Neutrophil (primary cell): ENCODE data around the gene OR4D1.

Experiments used
- H3K27ac ChIP-seq: fragments of 200-600 bp; sonication (generic); 2 replicates; pipeline ENCODE4 v1.5.1; 2016; ENCODE audit warnings: mild to moderate bottlenecking, moderate library complexity
- H3K27me3 ChIP-seq: fragments of 200-600 bp; sonication (generic); 2 replicates; pipeline ENCODE4 v1.6.0; 2016; ENCODE audit warnings: mild to moderate bottlenecking
- H3K36me3 ChIP-seq: fragments of 200-600 bp; sonication (generic); 2 replicates; pipeline ENCODE4 v1.5.1; 2017
- H3K4me1 ChIP-seq, 2 experiments: fragments of 200-600 bp in 1 of 2; sonication (generic) in 1 of 2; 1 replicate in 1 of 2; 2 replicates in 1 of 2; pipeline versions ENCODE4 v1.5.1 to v1.6.1; 2013 to 2016; ENCODE audit warnings: low read depth in 1 of 2, low read length in 1 of 2, mild to moderate bottlenecking in 1 of 2, moderate library complexity in 1 of 2; ENCODE audit not compliant: control insufficient read depth in 1 of 2, insufficient read depth in 1 of 2
- H3K4me3 ChIP-seq, 2 experiments: fragments of 200-600 bp in 1 of 2; sonication (generic) in 1 of 2; 1 replicate in 1 of 2; 2 replicates in 1 of 2; pipeline ENCODE4 v1.5.1; 2013 to 2016; ENCODE audit warnings: low read depth in 1 of 2, low read length in 1 of 2, mild to moderate bottlenecking in 1 of 2, moderate library complexity in 1 of 2
- H3K9me3 ChIP-seq: fragments of 200-600 bp; sonication (generic); 2 replicates; pipeline ENCODE4 v1.5.1; 2016
- CTCF ChIP-seq: fragments of 200-600 bp; sonication (generic); IDR thresholded peaks from 2 replicates; pipeline ENCODE4 v1.5.1; 2016; ENCODE audit warnings: antibody characterized with exemption

OR4D1 gene

DNA sequence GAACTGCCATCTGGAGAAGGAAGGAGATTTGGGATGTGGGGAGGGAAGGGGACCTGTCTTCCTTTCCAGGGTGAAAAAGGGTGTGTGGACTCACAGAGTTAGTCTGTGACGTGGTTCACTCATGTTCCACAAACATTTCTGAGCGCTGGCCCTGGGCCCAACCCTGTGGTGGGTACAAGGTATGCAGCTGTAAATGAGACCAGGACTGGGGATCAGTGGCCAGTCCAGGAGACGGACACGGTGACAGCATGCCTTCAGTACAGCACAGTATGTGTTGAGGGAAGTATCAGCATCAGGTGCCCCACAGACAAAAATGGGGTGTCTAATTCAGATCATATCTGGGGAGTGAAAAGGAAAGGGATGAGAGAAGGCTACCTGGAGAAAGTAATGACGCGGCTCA is 38.9 kb downstream of the OR4D1 start:
- Histone ChIP-seq H3K4me1 (peaks cover 5% of the 10 kb centered on the region in 2 experiments), H3K9me3 (no peaks in the 10 kb centered on the region), H3K27ac (no peak overlapping the region), H3K36me3 (no peaks in the 10 kb centered on the region), H3K4me3 (no peak overlapping the region), H3K27me3 (peaks cover 28% of the 10 kb centered on the region)
- no peak for TF ChIP-seq CTCF

DNA sequence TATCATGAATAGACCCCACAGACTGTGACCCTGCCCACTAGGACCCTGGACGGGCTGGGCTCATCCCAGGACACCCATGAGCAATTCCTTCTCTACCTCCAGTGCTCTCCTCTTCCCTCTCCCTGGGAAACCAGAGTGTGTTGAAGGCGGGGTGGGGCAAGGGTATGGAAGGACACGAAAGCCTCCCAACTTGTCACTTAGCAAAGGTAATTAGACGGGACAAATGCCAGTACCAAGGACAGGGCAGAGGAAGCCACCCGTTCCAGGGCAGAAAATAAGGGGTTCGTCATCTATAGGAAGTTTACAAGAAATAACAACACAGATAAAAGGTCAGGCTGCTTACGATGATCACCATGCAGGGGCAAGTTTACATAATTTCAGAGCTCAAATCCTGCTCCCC is 39.5 kb downstream of the OR4D1 start:
- H3K4me1 ChIP-seq: peaks cover 5% of the 10 kb centered on the region in 2 experiments
- H3K4me3 ChIP-seq: no peak overlapping the region
- no peak for TF ChIP-seq CTCF
- no peaks in the 10 kb centered on the region for H3K36me3 ChIP-seq
- peaks cover 28% of the 10 kb centered on the region for H3K27me3 ChIP-seq
- H3K27ac ChIP-seq: no peak overlapping the region
- no peaks in the 10 kb centered on the region for H3K9me3 ChIP-seq

- H3K27me3 ChIP-seq: peaks cover 28% of the 10 kb centered on the region
- no peak overlapping the region for H3K27ac ChIP-seq
- H3K4me3 ChIP-seq: no peak overlapping the region
- no peaks in the 10 kb centered on the region for H3K9me3 ChIP-seq
- no peaks in the 10 kb centered on the region for H3K36me3 ChIP-seq
- TF ChIP-seq CTCF: no peak
- peaks cover 0 to under 1% of the 10 kb centered on the region in 2 experiments for H3K4me1 ChIP-seq
Observed at GRCh38 chr17:58189436-58190146, 41.4 kb downstream of the OR4D1 start.

- Histone ChIP-seq H3K27me3 (peaks cover 28% of the 10 kb centered on the region), H3K27ac (no peak overlapping the region), H3K9me3 (no peaks in the 10 kb centered on the region), H3K4me3 (no peak overlapping the region), H3K4me1 (no peaks in the 10 kb centered on the region), H3K36me3 (no peaks in the 10 kb centered on the region)
- no peak for TF ChIP-seq CTCF
Observed at GRCh38 chr17:58191241-58191896, 43.2 kb downstream of the OR4D1 start.

GRCh38 chr17:58192612-58193011 is 44.4 kb downstream of the OR4D1 start, which contains the start of gene EPX:
Gene EPX, plus strand, starts transcription at chr17:58192726. Its CDS starts 121 bp downstream, at chr17:58192847.
- no peak within 1 kb of the TSS for H3K4me3 ChIP-seq
- H3K36me3 ChIP-seq: no peaks in the 10 kb centered on the region
- peaks cover 28% of the 10 kb centered on the region for H3K27me3 ChIP-seq
- H3K27ac ChIP-seq: no peak within 1 kb of the TSS
- no peaks in the 10 kb centered on the region for H3K4me1 ChIP-seq
- no peak for TF ChIP-seq CTCF
- no peaks in the 10 kb centered on the region for H3K9me3 ChIP-seq
